GM12801 (cell line): Measurements from ENCODE around the gene ACTR3.

Experiments used
- TF ChIP-seq, protein P1 (sequence below): IDR thresholded peaks from one replicate; pipeline ENCODE4 v1.5.1; 2011; ENCODE audit warnings: control low read depth; ENCODE audit not compliant: insufficient read length; ENCODE audit errors: extremely low read depth

Gene ACTR3

DNA sequence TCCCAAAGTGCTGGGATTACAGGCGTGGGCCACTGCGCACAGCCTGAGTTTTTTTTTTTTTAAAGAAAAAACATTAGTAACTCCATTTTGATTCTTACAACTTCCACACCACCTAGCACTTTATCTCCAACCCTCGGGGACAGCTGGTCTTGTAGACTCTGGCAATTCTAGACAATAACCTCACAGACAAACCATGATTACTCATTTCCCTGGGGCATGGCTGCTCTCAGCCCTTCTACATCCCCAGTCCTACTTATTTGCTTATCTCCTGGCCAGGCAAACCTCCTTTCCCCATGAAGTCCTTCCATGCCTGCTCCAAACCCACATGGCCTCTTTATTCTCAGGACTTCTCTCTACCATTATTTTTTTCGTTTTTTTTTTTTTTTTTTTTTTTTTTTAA, 91.1 kb downstream of the ACTR3 start:
- TF ChIP-seq, protein P1, sequence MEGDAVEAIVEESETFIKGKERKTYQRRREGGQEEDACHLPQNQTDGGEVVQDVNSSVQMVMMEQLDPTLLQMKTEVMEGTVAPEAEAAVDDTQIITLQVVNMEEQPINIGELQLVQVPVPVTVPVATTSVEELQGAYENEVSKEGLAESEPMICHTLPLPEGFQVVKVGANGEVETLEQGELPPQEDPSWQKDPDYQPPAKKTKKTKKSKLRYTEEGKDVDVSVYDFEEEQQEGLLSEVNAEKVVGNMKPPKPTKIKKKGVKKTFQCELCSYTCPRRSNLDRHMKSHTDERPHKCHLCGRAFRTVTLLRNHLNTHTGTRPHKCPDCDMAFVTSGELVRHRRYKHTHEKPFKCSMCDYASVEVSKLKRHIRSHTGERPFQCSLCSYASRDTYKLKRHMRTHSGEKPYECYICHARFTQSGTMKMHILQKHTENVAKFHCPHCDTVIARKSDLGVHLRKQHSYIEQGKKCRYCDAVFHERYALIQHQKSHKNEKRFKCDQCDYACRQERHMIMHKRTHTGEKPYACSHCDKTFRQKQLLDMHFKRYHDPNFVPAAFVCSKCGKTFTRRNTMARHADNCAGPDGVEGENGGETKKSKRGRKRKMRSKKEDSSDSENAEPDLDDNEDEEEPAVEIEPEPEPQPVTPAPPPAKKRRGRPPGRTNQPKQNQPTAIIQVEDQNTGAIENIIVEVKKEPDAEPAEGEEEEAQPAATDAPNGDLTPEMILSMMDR: no peak

DNA sequence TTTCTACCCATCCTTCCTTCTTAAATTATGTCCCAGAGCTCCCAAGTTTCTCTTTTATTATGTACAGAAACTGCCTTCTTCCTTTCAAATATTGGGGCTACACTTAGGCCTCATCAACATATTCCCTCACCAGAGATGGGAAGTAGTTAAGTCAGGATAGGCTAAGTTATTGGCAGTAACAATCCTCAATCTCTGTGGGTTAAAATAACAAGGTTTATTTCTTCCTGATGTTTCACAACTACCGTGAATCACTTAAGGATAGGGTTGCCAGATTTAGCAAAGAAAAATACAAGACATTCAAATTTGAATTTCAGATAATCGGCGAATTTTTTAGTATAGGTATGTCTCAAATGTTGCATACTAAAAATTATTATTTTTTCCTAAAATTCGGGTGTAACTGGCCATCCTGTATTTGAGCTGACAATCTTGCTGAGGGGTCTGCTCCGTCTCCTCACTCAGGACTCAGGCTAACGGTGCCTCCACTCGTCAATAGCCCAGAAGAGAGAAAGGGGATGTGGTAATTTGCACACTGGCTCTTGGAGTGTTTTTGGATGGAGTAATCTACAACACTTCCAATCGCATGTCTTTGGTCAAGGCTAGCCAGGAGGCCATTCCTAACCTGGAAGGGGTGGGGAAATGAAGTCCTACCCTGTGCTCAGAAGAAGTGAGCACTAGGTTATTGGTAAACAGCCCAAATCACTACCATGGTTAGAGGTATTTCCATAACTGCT, 91.7 kb downstream of the ACTR3 start:
- TF ChIP-seq, protein P1: no peak

DNA sequence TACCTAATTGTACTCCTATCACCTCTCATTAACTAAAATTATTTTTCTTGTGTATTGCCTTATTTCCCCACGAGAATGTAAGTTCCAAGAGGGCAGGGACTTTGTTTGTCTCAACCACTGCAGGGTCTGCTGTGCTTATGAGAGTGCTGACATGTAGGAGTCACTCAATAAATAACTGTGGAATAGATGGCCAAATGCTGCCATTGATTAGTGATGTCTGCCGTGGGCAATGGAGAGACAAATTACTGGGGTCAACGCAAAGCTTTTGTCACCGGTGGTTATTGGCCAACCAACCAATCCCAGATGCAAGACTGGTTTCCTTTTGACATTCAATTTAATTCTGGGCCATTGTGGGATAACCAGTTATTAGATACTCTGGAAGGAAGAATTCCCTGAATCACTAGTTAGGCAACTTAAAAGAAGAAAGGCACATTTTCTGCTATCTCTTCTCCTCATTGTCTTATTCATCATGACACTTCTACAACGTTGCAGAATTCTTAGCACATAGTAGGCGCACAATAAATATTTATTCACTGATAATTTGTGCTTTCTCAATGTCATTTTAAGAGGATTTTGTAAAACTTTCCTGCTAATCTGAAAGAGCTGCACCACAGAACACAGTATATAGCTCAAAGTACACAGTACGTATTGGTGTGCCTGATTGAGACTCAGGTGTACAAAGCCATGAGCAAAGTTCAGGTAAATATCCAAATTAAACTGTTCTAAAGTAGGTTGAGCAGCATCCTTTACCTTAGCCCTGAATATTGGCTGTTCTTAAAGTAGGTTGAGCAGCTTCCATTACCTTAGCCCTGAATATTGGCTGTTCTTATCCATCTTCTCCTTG, 95.9 kb downstream of the ACTR3 start:
- TF ChIP-seq, protein P1: no peak

DNA sequence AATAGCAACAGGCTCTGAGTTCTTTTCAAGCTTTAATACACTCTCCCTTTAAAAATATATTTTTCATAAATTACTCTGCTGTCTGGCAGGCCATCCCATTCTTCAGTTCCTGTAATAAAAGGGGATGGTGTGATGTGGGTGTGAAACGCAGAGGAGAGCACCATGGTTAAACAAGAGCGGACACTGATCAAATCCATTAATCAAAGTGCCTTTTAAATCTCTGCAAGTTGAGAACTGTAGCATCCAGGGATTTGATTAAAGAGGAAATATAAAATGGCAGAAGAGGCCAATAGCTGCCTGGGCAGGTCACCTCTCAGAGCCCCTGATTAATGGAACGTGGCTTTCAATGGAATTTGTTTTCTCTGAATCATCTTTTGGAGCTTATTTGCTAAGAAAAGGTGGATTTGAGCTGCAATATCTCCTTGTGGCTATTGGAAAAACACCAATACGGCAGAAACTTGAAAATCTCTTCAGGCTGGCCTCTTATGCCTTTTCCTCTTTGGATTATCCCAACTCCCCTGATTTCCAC, 96.9 kb downstream of the ACTR3 start:
- TF ChIP-seq, protein P1: no peak

DNA sequence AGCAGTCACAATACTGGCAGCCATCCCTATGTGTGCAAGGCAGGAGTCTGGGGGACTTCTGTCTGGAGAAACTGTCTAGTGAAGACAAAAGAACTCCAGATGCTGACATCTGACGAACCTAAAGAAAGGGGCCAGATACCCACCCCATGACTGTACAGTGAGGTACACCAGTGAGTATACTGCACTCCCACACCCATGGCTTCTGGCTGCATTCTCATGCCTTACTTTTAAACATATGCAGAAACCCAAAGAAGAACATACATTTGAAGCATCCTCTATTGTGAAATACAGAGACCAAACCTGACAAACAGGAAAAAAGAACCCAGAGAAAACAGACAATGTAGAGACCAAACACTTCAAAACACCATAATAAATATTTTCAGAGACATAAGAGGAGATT, 102.2 kb downstream of the ACTR3 start:
- TF ChIP-seq, protein P1: no peak

DNA sequence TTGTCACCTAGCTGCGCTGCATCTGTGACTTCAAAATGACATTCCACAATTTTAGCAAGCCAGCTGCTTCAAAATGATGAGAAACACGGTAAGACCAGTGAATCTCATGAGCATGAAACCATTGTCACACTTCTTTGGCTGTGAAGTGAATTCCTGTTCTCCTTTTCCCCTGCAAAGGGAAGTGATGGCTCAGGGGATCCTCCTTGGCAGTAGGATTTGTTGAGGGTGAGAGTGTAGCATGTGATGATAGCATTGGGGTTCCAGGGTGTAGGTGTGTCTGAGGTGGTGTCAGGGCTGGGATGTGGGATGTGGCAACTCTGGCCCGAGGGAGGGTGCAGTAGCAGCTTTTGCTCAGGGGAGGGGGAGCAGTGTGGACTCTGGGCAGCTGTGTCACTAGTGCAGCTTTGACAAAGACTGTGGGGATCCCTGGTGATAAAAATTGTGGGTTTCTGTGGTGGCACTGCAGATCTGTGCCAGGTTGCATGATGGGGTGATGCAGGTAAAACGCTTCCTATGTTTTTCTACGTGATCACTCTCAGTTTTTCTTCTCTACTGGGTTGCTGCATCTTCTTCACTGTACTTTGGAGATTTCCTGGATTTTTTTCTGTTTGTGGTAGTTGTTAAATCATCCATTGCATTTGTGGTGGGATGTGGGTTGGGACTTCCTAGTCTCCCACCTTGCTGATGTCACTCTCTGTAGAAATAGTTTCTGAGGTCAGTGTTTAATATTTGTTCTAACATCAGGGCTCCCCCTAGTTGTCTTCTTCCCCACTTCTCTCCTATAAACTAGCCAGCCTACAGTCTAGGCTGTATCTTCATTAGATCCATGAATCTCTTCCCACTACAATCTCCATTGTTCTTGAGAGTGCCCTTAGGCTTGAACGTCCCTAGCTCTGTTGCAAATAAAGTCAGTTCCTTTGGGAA, 107.0 kb downstream of the ACTR3 start:
- TF ChIP-seq, protein P1: no peak

DNA sequence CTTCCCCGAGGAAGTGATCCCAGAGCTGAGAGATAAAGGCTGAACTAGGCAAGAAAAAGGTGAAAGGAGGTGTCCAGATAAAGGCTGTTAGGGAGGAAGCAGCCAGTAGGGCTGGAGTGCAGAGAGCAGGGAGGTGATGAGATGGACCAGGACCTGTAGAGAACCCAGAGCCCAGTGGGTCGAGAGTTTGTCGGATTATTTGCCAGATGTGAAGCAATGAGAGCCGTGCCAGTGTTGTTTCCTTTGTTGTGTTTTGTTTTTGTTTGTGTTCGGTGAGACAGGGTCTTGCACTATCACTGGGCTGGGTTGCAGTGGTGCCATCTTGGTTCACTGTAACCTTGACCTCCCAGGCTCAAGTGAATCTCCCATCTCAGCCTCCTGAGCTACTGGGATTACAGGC, 111.3 kb downstream of the ACTR3 start:
- TF ChIP-seq, protein P1: no peak
